NCI-H524 (cell line): ENCODE measurements around the gene R3HDML.
"Not testable (repeated sequence)": the region's sequence is repeated elsewhere in the genome, so short reads cannot be mapped to it uniquely, and the experiment has no call there.

Experiments
- DNase-seq, 2 experiments: peaks; one replicate each; lab custom pipeline; 2025; lab: John Stamatoyannopoulos, UW

The R3HDML gene, protein sequence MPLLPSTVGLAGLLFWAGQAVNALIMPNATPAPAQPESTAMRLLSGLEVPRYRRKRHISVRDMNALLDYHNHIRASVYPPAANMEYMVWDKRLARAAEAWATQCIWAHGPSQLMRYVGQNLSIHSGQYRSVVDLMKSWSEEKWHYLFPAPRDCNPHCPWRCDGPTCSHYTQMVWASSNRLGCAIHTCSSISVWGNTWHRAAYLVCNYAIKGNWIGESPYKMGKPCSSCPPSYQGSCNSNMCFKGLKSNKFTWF

GRCh38 chr20:44336725-44337380, at the start of gene R3HDML:
Gene R3HDML, plus strand, starts transcription at chr20:44337043. Its CDS starts 115 bp downstream, at chr20:44337158.
- no peak for DNase-seq

GRCh38 chr20:44287272-44288097, 49.4 kb upstream of the R3HDML start:
- DNase-seq = no peak

- DNase-seq = no peak
Observed at GRCh38 chr20:44288252-44288651, 48.6 kb upstream of the R3HDML start.

- no peak for DNase-seq
Observed at GRCh38 chr20:44291754-44292153, 45.1 kb upstream of the R3HDML start.

DNA sequence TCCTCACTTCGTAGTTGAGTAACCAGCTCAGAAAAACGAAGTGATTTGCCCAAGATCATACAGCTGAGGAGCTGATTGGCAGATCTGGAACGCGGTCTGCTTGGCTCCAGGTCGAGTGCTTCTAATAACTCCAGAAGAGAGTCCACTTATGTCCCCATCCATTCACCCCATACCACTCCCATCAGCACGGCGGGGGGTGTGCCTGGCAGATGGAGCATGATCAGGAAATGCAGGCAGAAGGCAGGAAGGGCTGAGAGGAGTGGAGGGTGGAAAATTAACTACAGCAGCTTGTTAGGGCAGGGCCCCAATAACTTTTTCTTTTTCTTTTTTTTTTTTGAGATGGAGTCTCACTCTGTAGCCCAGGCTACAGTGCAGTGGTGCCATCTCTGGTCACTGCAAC, 40.8 kb upstream of the R3HDML start:
- peak; percentile 97 for DNase-seq

DNA sequence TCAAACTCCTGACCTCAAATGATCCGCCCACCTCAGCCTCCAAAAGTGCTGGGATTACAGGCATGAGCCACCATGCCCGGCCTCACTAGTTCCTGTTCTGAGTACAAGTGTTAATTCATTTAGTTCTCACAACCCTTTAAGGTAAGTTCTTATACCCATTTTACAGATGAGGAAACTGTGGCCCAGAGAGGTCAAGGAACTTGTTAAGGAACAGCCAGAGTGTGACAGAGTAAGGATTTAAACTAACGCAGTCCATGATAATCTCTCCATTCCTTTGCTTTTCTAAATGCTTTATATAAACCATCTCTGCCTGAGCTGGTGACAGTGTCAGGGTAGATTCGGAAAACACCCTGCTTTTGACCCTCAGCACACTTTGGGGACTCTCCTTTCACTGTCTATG, 39.1 kb upstream of the R3HDML start:
- DNase-seq = no peak

- DNase-seq = not testable (repeated sequence)
Observed at GRCh38 chr20:44299011-44299535, 37.8 kb upstream of the R3HDML start.

DNA sequence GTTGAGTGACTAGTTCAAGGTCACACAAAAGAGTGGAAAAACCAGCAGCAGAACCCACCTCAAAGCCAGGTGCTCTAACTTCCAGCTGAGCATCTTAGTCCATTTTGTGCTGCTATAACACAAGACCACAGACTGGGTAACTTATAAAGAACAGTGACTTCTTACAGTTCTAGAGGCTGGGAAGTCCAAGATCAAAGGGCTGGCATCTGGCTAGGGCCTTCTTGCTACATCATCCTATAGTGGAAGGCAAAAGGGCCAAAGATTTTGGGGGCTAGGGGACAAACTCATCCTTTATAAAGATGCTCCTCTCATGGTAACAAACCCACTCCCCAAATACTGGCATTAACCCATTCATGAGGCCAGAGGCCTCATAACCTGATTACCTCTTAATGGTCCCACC, 35.6 kb upstream of the R3HDML start:
- DNase-seq = no peak

GRCh38 chr20:44302026-44302669, 34.7 kb upstream of the R3HDML start:
- no peak for DNase-seq

- no peak for DNase-seq
Observed at GRCh38 chr20:44302736-44303135, 34.1 kb upstream of the R3HDML start.

- no peak for DNase-seq
Observed at GRCh38 chr20:44304383-44304782, 32.5 kb upstream of the R3HDML start.

GRCh38 chr20:44306927-44307326, 29.9 kb upstream of the R3HDML start:
- no peak for DNase-seq

DNA sequence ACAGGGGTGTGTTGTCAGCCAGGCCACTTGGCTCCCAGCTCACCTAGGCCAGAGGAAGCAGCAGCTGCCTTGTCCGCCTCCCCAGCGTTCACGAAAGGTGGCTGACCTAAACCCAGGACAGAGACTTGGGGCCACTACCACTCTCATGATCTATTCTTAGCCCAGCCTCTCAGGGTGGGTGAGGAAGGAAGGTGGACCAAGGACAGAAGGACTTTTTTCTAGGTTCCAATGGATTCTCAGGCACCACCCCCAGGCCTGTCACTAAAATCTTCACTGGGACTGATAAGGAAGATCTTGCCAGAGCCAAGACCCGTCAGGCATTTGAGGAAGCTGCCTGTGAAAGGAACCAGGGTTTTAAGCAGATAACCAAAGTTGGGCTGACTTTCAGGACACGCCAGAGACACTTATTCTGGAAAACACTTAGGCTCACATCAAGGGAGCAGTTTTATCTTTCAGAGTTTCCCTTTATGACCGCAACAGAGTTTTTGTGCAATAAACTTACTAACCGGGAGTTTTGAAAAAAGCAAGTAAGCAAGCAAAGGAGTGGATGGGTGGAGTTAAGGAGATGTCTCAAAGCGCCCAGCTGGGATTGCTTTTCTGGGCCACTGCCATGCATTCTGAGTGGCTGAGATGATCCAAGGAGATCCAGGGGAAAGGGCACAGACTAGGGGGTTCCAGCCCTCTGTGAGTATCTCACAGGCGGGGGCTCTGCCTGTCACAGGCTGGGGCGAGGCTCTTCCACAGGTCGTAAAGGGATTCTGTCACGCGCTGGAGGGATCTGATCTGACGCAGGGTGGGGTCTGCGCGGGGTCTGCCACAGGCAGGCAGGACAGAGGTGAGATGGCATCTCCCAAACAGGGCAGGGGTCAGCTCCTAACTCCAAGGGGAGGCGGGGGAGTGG, 26.8 kb upstream of the R3HDML start:
- DNase-seq = no peak

GRCh38 chr20:44310664-44311639, 25.9 kb upstream of the R3HDML start, which contains the start of gene FITM2:
Gene FITM2, minus strand, starts transcription at chr20:44311202. Its CDS starts 54 bp downstream, at chr20:44311148.
- peak; percentile 94 to 95 for DNase-seq

DNA sequence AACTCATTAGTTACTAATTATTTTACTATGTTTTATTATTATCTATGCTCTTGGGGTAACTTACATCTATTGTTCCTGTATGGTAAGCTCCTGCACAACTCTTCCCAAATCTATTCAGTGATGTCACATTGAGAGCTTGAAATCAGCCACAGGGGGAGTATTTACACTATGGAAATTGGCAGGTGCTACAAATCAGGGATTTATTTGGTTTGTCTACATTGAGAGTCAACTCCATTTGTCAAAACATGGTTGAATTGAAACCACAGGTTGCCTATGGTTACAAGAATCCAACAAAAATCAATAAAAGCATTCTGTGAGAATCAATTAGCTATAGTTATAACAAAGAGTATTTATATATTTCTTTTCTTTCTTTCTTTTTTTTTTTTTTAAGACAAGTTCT, 22.0 kb upstream of the R3HDML start:
- DNase-seq = no peak

DNA sequence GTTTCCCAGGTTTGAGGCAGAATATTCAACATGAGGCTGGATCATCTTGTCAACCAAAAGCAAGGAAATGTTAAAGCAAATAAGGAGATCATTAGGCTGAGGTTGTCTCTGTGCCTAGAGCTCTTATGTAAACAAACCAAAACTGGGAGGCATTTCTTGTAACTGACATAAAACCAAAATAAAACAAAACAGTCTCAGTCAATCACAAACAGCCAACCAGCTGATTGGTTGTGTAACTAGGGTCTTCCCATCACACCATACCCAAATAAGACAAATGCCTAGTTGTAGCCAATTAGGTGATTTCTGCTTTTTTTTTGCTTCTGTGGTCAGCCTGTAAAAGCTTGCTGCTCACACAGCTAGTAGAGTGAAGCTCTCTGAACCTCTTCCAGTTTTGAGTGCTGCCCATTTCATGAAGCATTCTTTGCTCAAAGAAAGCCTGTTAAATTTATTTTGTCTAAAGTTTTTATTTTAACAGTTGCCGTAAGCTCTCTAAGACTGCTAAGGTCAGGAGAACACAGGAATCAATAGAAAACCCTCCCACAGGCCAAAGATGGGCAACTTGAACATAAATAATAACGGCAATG, 16.9 kb upstream of the R3HDML start:
- DNase-seq = no peak

GRCh38 chr20:44324343-44324742, 12.5 kb upstream of the R3HDML start:
- DNase-seq = no peak

DNA sequence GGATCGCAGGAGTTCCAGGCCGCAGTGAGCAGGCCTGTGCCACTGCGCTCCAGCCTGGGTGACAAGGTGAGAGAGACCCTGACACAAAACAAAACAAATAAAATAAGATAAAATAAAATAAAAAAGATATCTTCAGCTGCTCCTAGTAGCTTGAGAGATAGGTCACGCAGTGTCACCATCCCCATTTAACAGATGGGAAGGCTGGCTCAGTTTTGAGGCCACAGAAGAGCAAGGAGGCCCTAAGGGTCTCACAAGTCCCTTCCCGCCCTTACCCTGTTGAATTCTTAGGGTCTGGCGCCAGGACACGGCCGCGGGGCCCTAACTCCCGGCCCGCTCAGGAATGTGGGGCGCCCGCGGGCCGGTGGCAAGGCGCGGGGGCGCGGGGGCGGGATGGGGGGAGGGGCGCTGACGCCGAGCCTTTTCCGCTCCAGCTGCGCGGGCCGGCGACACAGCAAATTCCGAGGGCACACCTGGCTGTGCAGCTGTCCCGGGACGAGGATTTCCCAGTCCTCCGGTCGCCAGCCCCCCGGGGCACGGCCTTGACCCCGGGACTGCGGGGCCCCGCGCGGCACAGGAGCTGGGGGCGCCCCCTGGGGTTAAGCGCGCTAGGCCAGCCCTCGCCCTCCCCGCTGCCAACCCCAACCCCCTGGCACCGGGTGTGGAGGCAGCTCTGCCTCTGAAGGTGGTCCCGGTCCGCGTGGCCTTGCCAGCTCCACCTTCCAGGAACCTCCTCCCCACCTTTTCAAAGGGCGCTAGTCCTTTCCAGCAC, 10.3 kb upstream of the R3HDML start:
- DNase-seq = no peak

DNA sequence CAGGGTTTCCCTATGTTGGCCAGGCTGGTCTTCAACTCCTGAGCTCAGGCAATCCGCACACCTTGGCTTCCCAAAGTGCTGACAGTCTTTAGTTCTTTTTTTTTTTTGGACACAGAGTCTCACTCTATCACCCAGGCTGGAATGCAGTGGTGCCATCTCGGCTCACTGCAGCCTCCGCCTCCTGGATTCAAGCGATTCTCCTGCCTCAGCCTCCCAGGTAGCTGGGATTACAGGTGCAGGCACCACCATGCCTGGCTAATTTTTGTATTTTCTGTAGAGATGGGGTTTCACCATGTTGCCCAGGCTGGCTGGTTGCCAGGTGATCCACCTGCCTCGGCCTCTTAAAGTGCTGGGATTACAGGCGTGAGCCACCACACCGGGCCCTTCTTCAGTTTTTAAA, 9.1 kb upstream of the R3HDML start:
- DNase-seq = peak in 1 of 2 experiments; percentile 21
